Osteoblast (primary cell): ENCODE data around the gene ASCC1. TPM values are rescaled to one million over a fixed set of nuclear protein-coding genes. Genes with fewer than 3 reads are reported as not detected.
A peak's percentile ranks its signal among the peaks of the same experiment; 100 is the strongest.

Experiments
- DNase-seq: peaks from one replicate; pipeline ENCODE4 v3.0.0; 2011; ENCODE audit warnings: low spot score, mixed read lengths; ENCODE audit not compliant: insufficient read length; ENCODE audit errors: missing footprints
- H2AFZ ChIP-seq: 2 replicates; pipeline ENCODE4 v1.6.0; 2011; ENCODE audit warnings: mild to moderate bottlenecking, low read length
- H3K27ac ChIP-seq: 2 replicates; pipeline ENCODE4 v1.5.1; 2011; ENCODE audit warnings: mild to moderate bottlenecking, low read depth, low read length, moderate library complexity
- H3K27me3 ChIP-seq: 2 replicates; pipeline ENCODE4 v1.6.0; 2012; ENCODE audit warnings: mild to moderate bottlenecking, control low read depth, inconsistent platforms, low read length, moderate library complexity; ENCODE audit not compliant: insufficient read depth
- H3K36me3 ChIP-seq: 2 replicates; pipeline ENCODE4 v1.5.1; 2011; ENCODE audit warnings: mild to moderate bottlenecking, low read length, control low read depth, moderate library complexity; ENCODE audit not compliant: insufficient read depth
- H3K4me1 ChIP-seq: 2 replicates; pipeline ENCODE4 v1.5.1; 2011; ENCODE audit warnings: mild to moderate bottlenecking, low read length, control low read depth, moderate library complexity; ENCODE audit not compliant: insufficient read depth
- H3K4me2 ChIP-seq: 2 replicates; pipeline ENCODE4 v1.6.0; 2011; ENCODE audit warnings: mild to moderate bottlenecking, low read length; ENCODE audit not compliant: insufficient read depth
- H3K4me3 ChIP-seq: fragments of 200-600 bp; sonication (generic); 3 replicates; pipeline ENCODE4 v1.5.1; 2012; ENCODE audit warnings: mild to moderate bottlenecking, low read length, inconsistent platforms; ENCODE audit not compliant: insufficient read depth
- H3K79me2 ChIP-seq: 2 replicates; pipeline ENCODE4 v1.6.0; 2012; ENCODE audit warnings: mild to moderate bottlenecking, low read length, control low read depth, inconsistent platforms; ENCODE audit not compliant: insufficient read depth
- H3K9me3 ChIP-seq: 2 replicates; pipeline ENCODE4 v1.5.1; 2011; ENCODE audit warnings: low read depth, low read length, control low read depth
- H4K20me1 ChIP-seq: 2 replicates; pipeline ENCODE4 v1.6.0; 2012; ENCODE audit warnings: mild to moderate bottlenecking, low read length, control low read depth; ENCODE audit not compliant: insufficient read depth
- CTCF ChIP-seq: IDR thresholded peaks from 2 replicates; pipeline ENCODE4 v1.5.1; 2011; ENCODE audit warnings: mild to moderate bottlenecking, low read depth, low read length, moderate library complexity; ENCODE audit errors: extremely low read depth
- total RNA-seq: library from RNA; depleted of rRNA; stranded (reverse); fragments of >200 nt; gene quantifications from 2 replicates; pipeline ENCODE4 v1.2.3, GENCODE V29; 2012

Gene ASCC1
- total RNA-seq, 1 donor: 40.2 TPM

GRCh38 chr10:72081210-72081609 lies 134.9 kb downstream of the ASCC1 start:
- Histone ChIP-seq H4K20me1 (no peaks in the 10 kb centered on the region), H3K4me2 (no peak overlapping the region), H3K27me3 (peaks cover 27% of the 10 kb centered on the region), H3K27ac (no peak overlapping the region), H3K79me2 (no peaks in the 10 kb centered on the region), H3K9me3 (no peaks in the 10 kb centered on the region), H2AFZ (no peak overlapping the region), H3K4me3 (no peak overlapping the region), H3K4me1 (no peaks in the 10 kb centered on the region), H3K36me3 (no peaks in the 10 kb centered on the region)
- TF ChIP-seq CTCF: no peak
- peak; percentile 27 for DNase-seq

- no peak overlapping the region for H3K4me2 ChIP-seq
- no peaks in the 10 kb centered on the region for H3K4me1 ChIP-seq
- no peaks in the 10 kb centered on the region for H3K36me3 ChIP-seq
- no peaks in the 10 kb centered on the region for H3K9me3 ChIP-seq
- no peaks in the 10 kb centered on the region for H3K79me2 ChIP-seq
- no peak overlapping the region for H3K4me3 ChIP-seq
- no peak overlapping the region for H2AFZ ChIP-seq
- no peak for TF ChIP-seq CTCF
- peak; percentile 58 for DNase-seq
- peaks cover 26% of the 10 kb centered on the region for H3K27me3 ChIP-seq
- H4K20me1 ChIP-seq: no peaks in the 10 kb centered on the region
- H3K27ac ChIP-seq: no peak overlapping the region
Measured at GRCh38 chr10:72080042-72080975, 135.8 kb downstream of the ASCC1 start.

GRCh38 chr10:72079356-72079755 lies 136.7 kb downstream of the ASCC1 start:
- no peak for DNase-seq
- Histone ChIP-seq H3K4me1 (no peaks in the 10 kb centered on the region), H4K20me1 (no peaks in the 10 kb centered on the region), H3K4me2 (no peak overlapping the region), H3K79me2 (no peaks in the 10 kb centered on the region), H3K27ac (no peak overlapping the region), H3K4me3 (no peak overlapping the region), H3K9me3 (no peaks in the 10 kb centered on the region), H3K36me3 (no peaks in the 10 kb centered on the region), H2AFZ (no peak overlapping the region), H3K27me3 (peaks cover 24% of the 10 kb centered on the region)
- TF ChIP-seq CTCF: no peak

GRCh38 chr10:72077275-72077990 lies 138.6 kb downstream of the ASCC1 start:
- H3K9me3 ChIP-seq: no peaks in the 10 kb centered on the region
- H3K4me2 ChIP-seq: no peak overlapping the region
- TF ChIP-seq CTCF: no peak
- no peak overlapping the region for H3K4me3 ChIP-seq
- H4K20me1 ChIP-seq: no peaks in the 10 kb centered on the region
- no peak for DNase-seq
- no peaks in the 10 kb centered on the region for H3K79me2 ChIP-seq
- peaks cover 29% of the 10 kb centered on the region for H3K27me3 ChIP-seq
- H3K27ac ChIP-seq: no peak overlapping the region
- no peak overlapping the region for H2AFZ ChIP-seq
- no peaks in the 10 kb centered on the region for H3K4me1 ChIP-seq
- H3K36me3 ChIP-seq: no peaks in the 10 kb centered on the region
